C4-2B (cell line): Measurements from ENCODE around the gene LRMDA.

ENCODE experiments used
- ZFX ChIP-seq: fragments of 450-650 bp; IDR thresholded peaks from 2 replicates; pipeline ENCODE4 v1.6.1; 2017
- TF ChIP-seq, protein P1 (sequence below): fragments of 450-650 bp; conservative IDR thresholded peaks from 2 replicates; pipeline ENCODE4 v1.5.1; 2017; ENCODE audit warnings: mild to moderate bottlenecking

DNA sequence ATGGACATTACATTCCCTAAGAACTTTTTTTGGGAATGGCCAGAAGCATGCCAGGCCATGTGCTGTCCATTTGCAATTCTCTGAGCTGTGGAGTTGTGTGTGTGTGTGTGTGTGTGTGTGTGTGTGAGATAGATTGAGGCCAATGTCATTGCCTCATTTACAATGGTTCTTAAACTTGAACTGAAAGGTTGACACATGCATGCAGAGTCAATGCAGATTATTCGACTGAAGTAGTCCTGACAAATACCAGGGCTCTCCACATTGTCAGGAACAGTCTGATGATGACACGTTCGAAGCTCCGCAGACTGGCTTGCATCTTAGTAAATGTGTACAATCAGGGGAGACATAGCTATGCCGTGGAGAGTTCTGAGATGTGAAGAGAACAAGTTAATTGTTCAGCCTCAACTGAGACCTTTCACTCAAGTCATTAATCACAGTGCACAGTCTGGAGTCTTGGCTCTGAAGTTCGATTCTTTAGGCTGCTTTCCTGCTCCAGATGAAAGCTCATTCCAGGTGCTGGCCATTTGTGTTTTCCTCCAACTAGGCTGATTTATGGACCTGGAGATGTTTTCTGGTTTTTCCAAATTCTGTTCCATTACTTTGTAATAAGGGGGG lies 921.9 kb downstream of the LRMDA start:
- TF ChIP-seq, protein P1, sequence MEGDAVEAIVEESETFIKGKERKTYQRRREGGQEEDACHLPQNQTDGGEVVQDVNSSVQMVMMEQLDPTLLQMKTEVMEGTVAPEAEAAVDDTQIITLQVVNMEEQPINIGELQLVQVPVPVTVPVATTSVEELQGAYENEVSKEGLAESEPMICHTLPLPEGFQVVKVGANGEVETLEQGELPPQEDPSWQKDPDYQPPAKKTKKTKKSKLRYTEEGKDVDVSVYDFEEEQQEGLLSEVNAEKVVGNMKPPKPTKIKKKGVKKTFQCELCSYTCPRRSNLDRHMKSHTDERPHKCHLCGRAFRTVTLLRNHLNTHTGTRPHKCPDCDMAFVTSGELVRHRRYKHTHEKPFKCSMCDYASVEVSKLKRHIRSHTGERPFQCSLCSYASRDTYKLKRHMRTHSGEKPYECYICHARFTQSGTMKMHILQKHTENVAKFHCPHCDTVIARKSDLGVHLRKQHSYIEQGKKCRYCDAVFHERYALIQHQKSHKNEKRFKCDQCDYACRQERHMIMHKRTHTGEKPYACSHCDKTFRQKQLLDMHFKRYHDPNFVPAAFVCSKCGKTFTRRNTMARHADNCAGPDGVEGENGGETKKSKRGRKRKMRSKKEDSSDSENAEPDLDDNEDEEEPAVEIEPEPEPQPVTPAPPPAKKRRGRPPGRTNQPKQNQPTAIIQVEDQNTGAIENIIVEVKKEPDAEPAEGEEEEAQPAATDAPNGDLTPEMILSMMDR = no peak
- TF ChIP-seq ZFX = no peak
